ENCODE measurements around the gene RPL41. TPM values are rescaled to one million over a fixed set of nuclear protein-coding genes. Genes with fewer than 3 reads are reported as not detected.

The RPL41 gene
- total RNA-seq, 2 donors from 2014 or later = 4,305 to 4,379 TPM

DNA sequence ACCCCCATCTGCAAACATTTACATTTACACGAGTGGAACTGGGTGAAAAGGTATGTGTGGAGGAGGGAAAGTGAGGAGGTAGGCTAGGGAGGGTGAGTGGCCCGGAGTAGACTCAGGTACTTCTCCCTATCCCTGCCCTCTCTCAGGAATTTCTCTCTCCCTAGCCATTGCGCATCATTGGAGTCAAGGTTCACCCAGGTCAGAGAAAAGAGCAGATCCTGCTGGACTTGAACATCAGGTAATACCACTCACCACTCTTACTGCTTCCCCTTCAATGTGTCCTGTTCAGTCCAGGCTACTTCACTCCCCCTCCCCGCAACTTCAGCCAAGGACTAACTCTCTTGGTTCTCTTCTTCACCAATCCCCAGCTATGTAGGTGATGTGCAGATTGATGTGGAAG lies 14.4 kb downstream of the RPL41 start:
- Mint-ChIP-seq H3K4me3 (peak overlapping the region; percentile 89), H3K9me3 (no peaks in the 10 kb centered on the region), H3K36me3 (ENCODE audit: low read depth) (peaks cover 48% of the 10 kb centered on the region), H3K27me3 (ENCODE audit: insufficient read depth) (no peaks in the 10 kb centered on the region), H3K4me1 (peaks cover 22% of the 10 kb centered on the region), H3K27ac (no peak overlapping the region)
- peaks cover 53% of the 10 kb centered on the region for H3K36me3 ChIP-seq (ENCODE audit: control insufficient read depth, insufficient read depth, low read length)
- peaks cover 5% of the 10 kb centered on the region for H3K4me1 ChIP-seq (ENCODE audit: control insufficient read depth, insufficient read depth, low read length)
- peaks cover 9% of the 10 kb centered on the region for H3K9me3 ChIP-seq (ENCODE audit: control insufficient read depth, low read length)
- H3K27ac ChIP-seq (ENCODE audit: low read depth, low read length) = no peak overlapping the region
- 92% methylated on average over 3 of the region's 4 CpGs; no CpG with 5 or more reads in 1 of the 2 experiments for WGBS, 2 experiments (ENCODE audit: insufficient coverage in 1 of 2, insufficient read length in 1 of 2)
- H3K9ac ChIP-seq (ENCODE audit: extremely low read depth, low read length, poor library complexity, severe bottlenecking) = no peak overlapping the region
- no peak for DNase-seq
- TF ChIP-seq, protein P1, sequence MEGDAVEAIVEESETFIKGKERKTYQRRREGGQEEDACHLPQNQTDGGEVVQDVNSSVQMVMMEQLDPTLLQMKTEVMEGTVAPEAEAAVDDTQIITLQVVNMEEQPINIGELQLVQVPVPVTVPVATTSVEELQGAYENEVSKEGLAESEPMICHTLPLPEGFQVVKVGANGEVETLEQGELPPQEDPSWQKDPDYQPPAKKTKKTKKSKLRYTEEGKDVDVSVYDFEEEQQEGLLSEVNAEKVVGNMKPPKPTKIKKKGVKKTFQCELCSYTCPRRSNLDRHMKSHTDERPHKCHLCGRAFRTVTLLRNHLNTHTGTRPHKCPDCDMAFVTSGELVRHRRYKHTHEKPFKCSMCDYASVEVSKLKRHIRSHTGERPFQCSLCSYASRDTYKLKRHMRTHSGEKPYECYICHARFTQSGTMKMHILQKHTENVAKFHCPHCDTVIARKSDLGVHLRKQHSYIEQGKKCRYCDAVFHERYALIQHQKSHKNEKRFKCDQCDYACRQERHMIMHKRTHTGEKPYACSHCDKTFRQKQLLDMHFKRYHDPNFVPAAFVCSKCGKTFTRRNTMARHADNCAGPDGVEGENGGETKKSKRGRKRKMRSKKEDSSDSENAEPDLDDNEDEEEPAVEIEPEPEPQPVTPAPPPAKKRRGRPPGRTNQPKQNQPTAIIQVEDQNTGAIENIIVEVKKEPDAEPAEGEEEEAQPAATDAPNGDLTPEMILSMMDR (conservative IDR thresholded peaks at IDR 0.05) = no peak
- H3K27me3 ChIP-seq (ENCODE audit: control insufficient read depth, insufficient read depth, low read length, poor library complexity, severe bottlenecking) = no peaks in the 10 kb centered on the region
- H3K4me3 ChIP-seq (ENCODE audit: low read length) = peak overlapping the region; percentile 94

DNA sequence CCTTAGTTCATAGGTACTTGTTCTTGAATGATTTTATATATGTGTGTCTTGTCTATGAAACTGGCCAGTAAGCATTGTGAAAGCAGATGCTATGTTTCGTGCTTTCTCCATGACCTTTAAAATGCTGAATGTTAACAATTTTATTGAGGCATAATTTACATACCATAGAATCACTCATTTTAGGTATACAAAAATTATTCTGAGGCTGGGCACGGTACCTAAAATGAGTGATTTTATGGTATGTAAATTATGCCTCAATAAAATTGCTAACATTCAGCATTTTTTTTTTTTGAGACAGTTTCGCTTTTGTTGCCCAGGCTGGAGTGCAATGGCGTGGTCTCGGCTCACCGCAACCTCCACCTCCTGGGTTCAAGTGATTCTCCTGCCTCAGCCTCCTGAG lies 18.5 kb downstream of the RPL41 start:
- Mint-ChIP-seq H3K36me3 (ENCODE audit: low read depth) (peaks cover 84% of the 10 kb centered on the region), H3K27ac (no peak overlapping the region), H3K27me3 (ENCODE audit: insufficient read depth) (no peaks in the 10 kb centered on the region), H3K4me1 (peaks cover 5% of the 10 kb centered on the region), H3K4me3 (no peak overlapping the region), H3K9me3 (peaks cover 4% of the 10 kb centered on the region)
- Histone ChIP-seq H3K27me3 (ENCODE audit: control insufficient read depth, insufficient read depth, low read length, poor library complexity, severe bottlenecking) (no peaks in the 10 kb centered on the region), H3K9me3 (ENCODE audit: control insufficient read depth, low read length) (peaks cover 9% of the 10 kb centered on the region), H3K36me3 (ENCODE audit: control insufficient read depth, insufficient read depth, low read length) (peaks cover 93% of the 10 kb centered on the region), H3K4me3 (ENCODE audit: low read length) (no peak overlapping the region), H3K27ac (ENCODE audit: low read depth, low read length) (no peak overlapping the region), H3K4me1 (ENCODE audit: control insufficient read depth, insufficient read depth, low read length) (no peaks in the 10 kb centered on the region), H3K9ac (ENCODE audit: extremely low read depth, low read length, poor library complexity, severe bottlenecking) (no peak overlapping the region)
- no peak for DNase-seq
- TF ChIP-seq, protein P1 (conservative IDR thresholded peaks at IDR 0.05) = no peak
- WGBS, 2 experiments (ENCODE audit: insufficient coverage in 1 of 2, insufficient read length in 1 of 2) = 100% methylated on average over 4 to 6 of the region's 6 CpGs

DNA sequence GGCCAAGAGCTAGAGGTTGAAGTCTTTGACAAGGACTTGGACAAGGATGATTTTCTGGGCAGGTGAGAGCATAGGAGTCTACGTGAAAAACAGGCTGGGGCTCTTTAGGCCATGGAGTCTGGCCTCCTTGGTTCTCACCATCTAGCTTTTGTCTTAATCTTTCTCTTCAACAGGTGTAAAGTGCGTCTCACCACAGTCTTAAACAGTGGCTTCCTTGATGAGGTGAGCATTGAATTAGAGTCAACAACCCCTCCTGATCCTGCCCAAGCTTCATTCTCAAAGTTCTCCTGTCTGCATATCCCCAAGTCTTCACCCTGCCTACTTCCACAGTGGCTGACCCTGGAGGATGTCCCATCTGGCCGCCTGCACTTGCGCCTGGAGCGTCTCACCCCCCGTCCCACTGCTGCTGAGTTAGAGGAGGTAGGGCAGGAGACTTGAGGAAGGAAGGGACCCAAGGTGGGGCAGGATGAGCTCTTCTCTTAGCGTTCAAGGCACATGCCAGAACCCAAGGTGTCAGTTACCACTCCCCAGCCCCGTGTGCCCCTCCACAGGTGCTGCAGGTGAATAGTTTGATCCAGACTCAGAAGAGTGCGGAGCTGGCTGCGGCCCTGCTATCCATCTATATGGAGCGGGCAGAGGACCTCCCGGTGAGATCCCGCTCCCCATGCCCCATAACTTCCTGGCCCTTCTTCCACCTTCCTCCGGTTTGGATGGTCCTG lies 21.6 kb downstream of the RPL41 start:
- H3K9me3 ChIP-seq (ENCODE audit: control insufficient read depth, low read length) = no peaks in the 10 kb centered on the region
- H3K36me3 Mint-ChIP-seq (ENCODE audit: low read depth) = peaks cover 84% of the 10 kb centered on the region
- H3K27me3 Mint-ChIP-seq (ENCODE audit: insufficient read depth) = no peaks in the 10 kb centered on the region
- H3K27ac Mint-ChIP-seq = no peak overlapping the region
- peaks cover 89% of the 10 kb centered on the region for H3K36me3 ChIP-seq (ENCODE audit: control insufficient read depth, insufficient read depth, low read length)
- no peak for DNase-seq
- H3K4me1 Mint-ChIP-seq = no peaks in the 10 kb centered on the region
- H3K9ac ChIP-seq (ENCODE audit: extremely low read depth, low read length, poor library complexity, severe bottlenecking) = no peak overlapping the region
- no peaks in the 10 kb centered on the region for H3K27me3 ChIP-seq (ENCODE audit: control insufficient read depth, insufficient read depth, low read length, poor library complexity, severe bottlenecking)
- no peak overlapping the region for H3K4me3 ChIP-seq (ENCODE audit: low read length)
- WGBS, 2 experiments (ENCODE audit: insufficient coverage in 1 of 2, insufficient read length in 1 of 2) = 91 to 98% methylated on average over 5 to 14 of the region's 14 CpGs
- no peak overlapping the region for H3K4me3 Mint-ChIP-seq
- H3K4me1 ChIP-seq (ENCODE audit: control insufficient read depth, insufficient read depth, low read length) = no peaks in the 10 kb centered on the region
- H3K9me3 Mint-ChIP-seq = peaks cover 4% of the 10 kb centered on the region
- TF ChIP-seq, protein P1 (conservative IDR thresholded peaks at IDR 0.05) = no peak
- no peak overlapping the region for H3K27ac ChIP-seq (ENCODE audit: low read depth, low read length)
